Spleen (tissue), 11 donors: ENCODE results near the gene S100B. TPM values are rescaled to one million over a fixed set of nuclear protein-coding genes. Genes with fewer than 3 reads are reported as not detected.
A peak's percentile ranks its signal among the peaks of the same experiment; 100 is the strongest.

Experiments
- DNase-seq: peaks from one replicate; pipeline ENCODE4 v3.0.0-alpha.2; 2020
- H3K27ac ChIP-seq, 8 donors: fragments of 200-600 bp; sonication (generic) in 7 of 8; 1 replicate in 4 of 8; 2 replicates in 4 of 8; pipeline versions ENCODE4 v1.5.0 to v1.8.0; 2016 to 2021; ENCODE audit warnings: inconsistent platforms in 4 of 8, mild to moderate bottlenecking in 4 of 8, moderate library complexity in 1 of 8
- H3K27me3 ChIP-seq, 7 donors: fragments of 200-600 bp; sonication (generic) in 6 of 7; replicated peaks in 1 of 7; 1 replicate in 4 of 7; 2 replicates in 3 of 7; pipeline versions ENCODE4 v1.5.0 to v1.8.0; 2016 to 2021; ENCODE audit warnings: inconsistent platforms in 3 of 7, mild to moderate bottlenecking in 1 of 7
- H3K36me3 ChIP-seq, 6 donors: fragments of 200-600 bp; sonication (generic) in 5 of 6; 1 replicate in 4 of 6; 2 replicates in 2 of 6; pipeline versions ENCODE4 v1.5.0 to v1.8.0; 2016 to 2021; ENCODE audit warnings: inconsistent platforms in 2 of 6
- H3K4me1 ChIP-seq, 6 donors: fragments of 200-600 bp; sonication (generic) in 5 of 6; 1 replicate in 3 of 6; 2 replicates in 3 of 6; pipeline versions ENCODE4 v1.5.0 to v1.8.0; 2016 to 2021; ENCODE audit warnings: inconsistent platforms in 3 of 6
- H3K4me3 ChIP-seq, 8 donors: fragments of 200-600 bp; sonication (generic) in 7 of 8; 1 replicate in 4 of 8; 2 replicates in 4 of 8; pipeline versions ENCODE4 v1.5.0 to v1.8.0; 2016 to 2021; ENCODE audit warnings: inconsistent platforms in 4 of 8, mild to moderate bottlenecking in 4 of 8, moderate library complexity in 2 of 8
- H3K9me3 ChIP-seq, 8 donors: fragments of 200-600 bp; sonication (generic) in 7 of 8; 1 replicate in 4 of 8; 2 replicates in 4 of 8; pipeline versions ENCODE4 v1.5.0 to v1.8.0; 2016 to 2021; ENCODE audit warnings: inconsistent platforms in 4 of 8
- POLR2A ChIP-seq, 3 donors: fragments of 450-650 bp; IDR thresholded peaks; one replicate each; pipeline ENCODE4 v1.5.1; 2017; ENCODE audit warnings: antibody characterized with exemption in 3 of 3, mild to moderate bottlenecking in 1 of 3
- POLR2AphosphoS5 ChIP-seq, 3 donors: sonication (generic); formaldehyde crosslinking; IDR thresholded peaks; one replicate each; pipeline ENCODE4 v1.5.1; 2017; ENCODE audit warnings: antibody characterized with exemption in 3 of 3
- WGBS, 5 donors: extraction: QIAGEN DNeasy Blood & Tissue Kit in 3 of 5; methylation state at CpG; one replicate each; pipeline versions ENCODE4 v1.1.5 to v1.1.7; 2013 to 2018; 5-methylcytosine and 5-hydroxymethylcytosine counted together
- intact Hi-C: fragments of 100-400 bp; cut with DNase I; formaldehyde crosslinking; loops from one replicate; pipeline ENCODE4 v1.15.0; 2023; ENCODE audit warnings: low total_unique reads
- polyA plus RNA-seq, 3 donors: library from polyadenylated mRNA; stranded (reverse); fragments of 200-250 nt; gene quantifications; one replicate each; pipeline ENCODE4 v1.2.1, GENCODE V29; 2013
- total RNA-seq, 7 donors: library from RNA; depleted of rRNA in 3 of 7; stranded (reverse); fragments of >200 nt in 3 of 7; fragmentation: NEBNext Ultra II Directional in 4 of 7; extraction: Animal tissue kit (Norgen Biotek cat#: 25700) in 4 of 7; gene quantifications; one replicate each; pipeline versions ENCODE4 v1.1.0 to v1.2.1, GENCODE V29; 2016 to 2021
- TF ChIP-seq, protein P1 (sequence below), 11 experiments: fragments of 200-600 bp in 7 of 11; fragments of 450-650 bp in 4 of 11; sonication (generic) in 4 of 11; IDR thresholded peaks in 8 of 11; conservative IDR thresholded peaks in 3 of 11; 1 replicate in 7 of 11; 2 replicates in 4 of 11; pipeline versions ENCODE4 v1.4.0 to v1.8.0; 2016 to 2021; ENCODE audit warnings: antibody characterized with exemption in 11 of 11, inconsistent platforms in 4 of 11, mild to moderate bottlenecking in 1 of 11
- donor health status: healthy with polysubstance abuse.
- donor health status: DM: no; HTN: no; CAD: no; lungs with moderate emphysema.
- donor health status: DM: no; HTN: no; CAD: no.
- donor health status: Bipolar disorder and iron deficiency.
- donor health status: healthy.
- donor health status: DM: no; HTN: no; CAD: no.
- donor health status: DM: yes; HTN: yes; CAD: no.

S100B gene
- total and polyA plus RNA-seq, 10 donors: 9.7 to 46.0 (median 21.4) TPM

DNA sequence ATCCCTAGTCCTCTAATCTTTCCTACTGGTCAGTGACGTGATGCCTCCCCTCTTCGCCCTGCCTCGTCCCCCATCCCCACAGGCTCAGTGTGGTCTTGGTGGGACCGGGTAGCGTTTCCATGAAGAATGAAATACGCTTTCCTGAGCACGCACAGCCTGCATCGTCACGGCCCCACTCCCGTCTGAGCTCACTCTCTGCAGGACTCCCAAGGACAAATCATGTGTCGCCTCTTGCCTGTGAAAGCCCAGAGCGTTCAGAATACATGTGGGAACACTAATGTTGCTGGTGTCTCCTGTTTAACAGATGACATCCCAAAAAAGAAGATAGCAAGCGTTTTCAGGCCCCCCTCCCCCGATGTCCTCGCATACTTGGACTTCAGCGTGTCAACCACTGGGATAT lies 49.2 kb downstream of the S100B start:
- H3K27ac ChIP-seq: no peak overlapping the region
- 95 to 97% (median 96%) methylated on average over 16 of the region's 16 CpGs for WGBS, 5 donors
- peaks cover 6 to 98% (median 57%) of the 10 kb centered on the region in 6 donors for H3K36me3 ChIP-seq
- no peaks in the 10 kb centered on the region for H3K27me3 ChIP-seq
- intact Hi-C loops: no loop called here
- H3K4me3 ChIP-seq: no peak overlapping the region
- TF ChIP-seq POLR2AphosphoS5 (IDR thresholded peaks at IDR 0.05): no peak
- TF ChIP-seq, protein P1, sequence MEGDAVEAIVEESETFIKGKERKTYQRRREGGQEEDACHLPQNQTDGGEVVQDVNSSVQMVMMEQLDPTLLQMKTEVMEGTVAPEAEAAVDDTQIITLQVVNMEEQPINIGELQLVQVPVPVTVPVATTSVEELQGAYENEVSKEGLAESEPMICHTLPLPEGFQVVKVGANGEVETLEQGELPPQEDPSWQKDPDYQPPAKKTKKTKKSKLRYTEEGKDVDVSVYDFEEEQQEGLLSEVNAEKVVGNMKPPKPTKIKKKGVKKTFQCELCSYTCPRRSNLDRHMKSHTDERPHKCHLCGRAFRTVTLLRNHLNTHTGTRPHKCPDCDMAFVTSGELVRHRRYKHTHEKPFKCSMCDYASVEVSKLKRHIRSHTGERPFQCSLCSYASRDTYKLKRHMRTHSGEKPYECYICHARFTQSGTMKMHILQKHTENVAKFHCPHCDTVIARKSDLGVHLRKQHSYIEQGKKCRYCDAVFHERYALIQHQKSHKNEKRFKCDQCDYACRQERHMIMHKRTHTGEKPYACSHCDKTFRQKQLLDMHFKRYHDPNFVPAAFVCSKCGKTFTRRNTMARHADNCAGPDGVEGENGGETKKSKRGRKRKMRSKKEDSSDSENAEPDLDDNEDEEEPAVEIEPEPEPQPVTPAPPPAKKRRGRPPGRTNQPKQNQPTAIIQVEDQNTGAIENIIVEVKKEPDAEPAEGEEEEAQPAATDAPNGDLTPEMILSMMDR (IDR thresholded peaks at IDR 0.05 in 8 of 11, conservative IDR thresholded peaks at IDR 0.05 in 3 of 11): no peak
- TF ChIP-seq POLR2A (IDR thresholded peaks at IDR 0.05): no peak
- no peak for DNase-seq
- H3K4me1 ChIP-seq: peaks cover 0 to 58% (median 37%) of the 10 kb centered on the region in 6 donors
- H3K9me3 ChIP-seq: no peaks in the 10 kb centered on the region

DNA sequence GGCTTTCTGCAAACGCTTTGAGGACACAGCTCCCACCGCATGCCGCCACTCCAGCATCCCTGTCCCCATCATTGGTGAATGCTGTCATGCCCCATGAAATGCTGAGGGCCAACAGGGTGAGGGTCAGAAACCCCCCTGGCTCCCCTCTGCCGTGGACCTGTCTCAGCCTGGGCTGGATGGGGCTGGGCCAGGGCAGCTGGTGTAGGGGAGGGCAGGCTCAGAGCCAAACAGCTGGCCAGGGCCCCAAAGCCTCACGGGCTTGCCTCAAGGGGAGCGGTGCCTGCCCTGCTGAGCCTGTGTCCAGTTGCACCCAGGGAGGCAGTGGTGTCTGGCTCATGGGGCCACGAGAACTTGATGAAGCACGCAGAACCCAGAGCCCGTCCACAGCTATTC lies 49.7 kb downstream of the S100B start:
- WGBS, 5 donors: 94 to 99% (median 95%) methylated on average over 4 to 9 of the region's 9 CpGs
- Histone ChIP-seq H3K36me3 (peaks cover 6 to 98% (median 54%) of the 10 kb centered on the region in 6 donors), H3K9me3 (no peaks in the 10 kb centered on the region), H3K27me3 (no peaks in the 10 kb centered on the region), H3K27ac (peak overlapping the region in 1 of 8 donors; percentile 5), H3K4me1 (peaks cover 0 to 58% (median 37%) of the 10 kb centered on the region in 6 donors), H3K4me3 (no peak overlapping the region)
- intact Hi-C loops: no loop called here
- DNase-seq: peak; percentile 59
- TF ChIP-seq POLR2AphosphoS5 (IDR thresholded peaks at IDR 0.05) (peak in 1 of 3 donors; percentile 8), POLR2A (IDR thresholded peaks at IDR 0.05) (no peak)

DNA sequence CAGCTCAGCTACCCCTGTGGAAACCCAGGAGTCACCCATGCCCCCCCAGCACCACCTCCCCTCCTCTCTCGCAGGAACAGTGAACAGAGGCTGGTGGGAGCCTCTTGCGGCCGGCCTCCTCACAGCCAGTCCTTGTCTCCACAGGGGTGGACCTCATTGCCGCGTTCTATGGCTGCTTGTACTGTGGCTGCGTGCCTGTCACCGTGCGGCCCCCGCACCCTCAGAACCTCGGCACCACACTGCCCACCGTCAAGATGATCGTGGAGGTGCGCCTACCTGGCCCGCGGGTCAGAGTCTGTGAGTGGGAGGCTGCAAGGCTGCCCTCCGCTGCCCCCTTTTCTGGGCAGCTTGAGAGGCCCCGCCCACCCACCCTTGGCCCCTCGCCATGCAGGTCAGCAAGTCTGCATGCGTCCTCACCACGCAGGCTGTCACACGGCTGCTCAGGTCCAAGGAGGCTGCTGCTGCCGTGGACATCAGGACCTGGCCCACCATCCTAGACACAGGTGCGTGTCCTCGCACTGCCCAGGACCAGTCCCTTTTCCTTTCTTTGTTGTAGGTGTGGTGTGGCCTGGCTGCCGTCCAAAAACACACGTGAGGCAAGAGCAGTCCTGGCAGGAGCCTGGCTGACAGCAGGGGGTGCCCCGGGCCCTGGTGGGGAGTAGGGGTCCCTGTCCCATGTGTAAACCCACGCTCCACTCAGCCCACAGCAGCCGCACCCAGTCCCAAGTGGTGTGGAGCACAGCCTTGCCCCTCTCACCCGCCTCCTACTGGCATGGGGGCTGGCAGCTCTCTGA lies 50.3 kb downstream of the S100B start:
- Histone ChIP-seq H3K4me1 (peaks cover 0 to 58% (median 33%) of the 10 kb centered on the region in 6 donors), H3K27ac (peak overlapping the region in 2 of 8 donors; percentile 5 to 13), H3K9me3 (no peaks in the 10 kb centered on the region), H3K36me3 (peaks cover 6 to 98% (median 53%) of the 10 kb centered on the region in 6 donors), H3K27me3 (no peaks in the 10 kb centered on the region), H3K4me3 (no peak overlapping the region)
- 91 to 94% (median 93%) methylated on average over 22 to 30 of the region's 30 CpGs for WGBS, 5 donors
- TF ChIP-seq, protein P1 (IDR thresholded peaks at IDR 0.05 in 8 of 11, conservative IDR thresholded peaks at IDR 0.05 in 3 of 11): no peak
- TF ChIP-seq POLR2A (IDR thresholded peaks at IDR 0.05) (no peak), POLR2AphosphoS5 (IDR thresholded peaks at IDR 0.05) (no peak)
- intact Hi-C loops: no loop called here
- DNase-seq: peak; percentile 69

DNA sequence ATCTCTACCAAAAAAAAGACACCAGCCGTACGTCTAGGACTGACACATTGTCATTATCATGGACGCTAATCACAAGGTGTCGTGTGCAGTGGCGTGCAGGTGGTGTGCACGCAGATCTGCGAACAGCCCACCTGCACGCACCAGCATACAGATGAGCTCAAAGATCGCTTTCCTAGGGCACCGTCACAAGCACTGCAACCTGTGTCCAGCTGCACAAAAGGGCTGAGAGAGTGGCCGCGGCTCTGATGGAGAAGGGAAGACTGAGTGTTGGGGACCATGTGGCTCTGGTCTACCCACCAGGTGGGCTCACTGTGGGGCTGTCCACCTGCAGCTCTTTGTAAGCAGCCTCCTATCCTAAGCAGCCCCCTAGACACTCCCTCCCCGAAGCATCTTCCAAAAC lies 50.9 kb downstream of the S100B start:
- no peaks in the 10 kb centered on the region for H3K9me3 ChIP-seq
- H3K36me3 ChIP-seq: peaks cover 6 to 97% (median 51%) of the 10 kb centered on the region in 6 donors
- no peak for TF ChIP-seq POLR2AphosphoS5 (IDR thresholded peaks at IDR 0.05)
- DNase-seq: peak; percentile 58
- 93 to 100% (median 95%) methylated on average over 4 to 13 of the region's 13 CpGs for WGBS, 5 donors
- H3K27me3 ChIP-seq: no peaks in the 10 kb centered on the region
- intact Hi-C loops: no loop called here
- peak overlapping the region in 1 of 8 donors; percentile 90 for H3K27ac ChIP-seq
- H3K4me3 ChIP-seq: no peak overlapping the region
- peaks cover 0 to 56% (median 27%) of the 10 kb centered on the region in 6 donors for H3K4me1 ChIP-seq

DNA sequence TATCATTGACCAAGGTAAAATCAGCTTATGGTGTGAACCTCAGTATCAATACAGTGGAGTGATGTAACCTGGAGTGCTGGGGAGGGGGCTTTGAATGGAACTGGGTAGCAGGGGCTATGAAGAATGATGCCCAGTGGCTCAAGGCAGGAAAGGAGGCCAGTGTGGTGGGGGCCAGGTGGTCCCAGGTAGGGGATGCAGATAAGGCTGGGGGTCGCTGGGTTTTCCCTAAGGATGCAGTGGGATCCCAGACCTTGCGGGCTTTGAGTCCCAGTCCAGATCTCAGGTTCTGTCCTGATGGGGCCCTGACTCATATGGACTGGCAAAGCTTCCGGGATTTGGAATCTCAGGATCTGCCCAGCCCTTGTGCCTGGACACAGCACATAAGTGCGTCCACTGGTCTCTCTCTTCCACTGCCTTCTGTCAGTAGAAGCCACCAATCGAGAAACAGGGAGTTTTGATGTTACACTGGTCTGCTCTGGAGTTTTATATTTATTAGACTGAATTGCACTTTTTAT lies 52.0 kb downstream of the S100B start:
- peaks cover 0 to 46% (median 24%) of the 10 kb centered on the region in 6 donors for H3K4me1 ChIP-seq
- no peak for DNase-seq
- H3K4me3 ChIP-seq: no peak overlapping the region
- H3K27me3 ChIP-seq: no peaks in the 10 kb centered on the region
- intact Hi-C loops: no loop called here
- H3K9me3 ChIP-seq: no peaks in the 10 kb centered on the region
- 93 to 100% (median 97%) methylated on average over 5 of the region's 5 CpGs for WGBS, 5 donors
- H3K27ac ChIP-seq: peak overlapping the region; percentile 40 to 90 (median 82)
- H3K36me3 ChIP-seq: peaks cover 4 to 97% (median 48%) of the 10 kb centered on the region in 6 donors
- TF ChIP-seq, protein P1 (IDR thresholded peaks at IDR 0.05 in 8 of 11, conservative IDR thresholded peaks at IDR 0.05 in 3 of 11): no peak
- no peak for TF ChIP-seq POLR2AphosphoS5 (IDR thresholded peaks at IDR 0.05)
- TF ChIP-seq POLR2A (IDR thresholded peaks at IDR 0.05): no peak
